ENCODE measurements around the gene PGPEP1.

GRCh38 chr19:18401580-18402112 lies 61.2 kb downstream of the PGPEP1 start:
- TF ChIP-seq CTCF (conservative IDR thresholded peaks at IDR 0.05; ENCODE audit: low read length) (peak; percentile 46), EZH2phosphoT487 (IDR thresholded peaks at IDR 0.05; ENCODE audit: borderline replicate concordance) (no peak)

Data from Loucy (cell line).